Right atrium auricular region (tissue), 2 donors: ENCODE data around the gene IL32. TPM values are rescaled to one million over a fixed set of nuclear protein-coding genes. Genes with fewer than 3 reads are reported as not detected.
A peak's percentile ranks its signal among the peaks of the same experiment; 100 is the strongest.

Experiments
- DNase-seq: peaks from one replicate; pipeline ENCODE4 v3.0.0-alpha.2; 2019; ENCODE audit warnings: low spot score
- H3K27ac ChIP-seq, 2 donors: fragments of 200-600 bp; sonication (generic); 1 replicate in 1 of 2; 2 replicates in 1 of 2; pipeline ENCODE4 v1.5.1; 2016 to 2019
- H3K27me3 ChIP-seq, 2 donors: fragments of 200-600 bp; sonication (generic); one replicate each; pipeline versions ENCODE4 v1.5.1 to v1.6.0; 2017 to 2019
- H3K36me3 ChIP-seq: fragments of 200-600 bp; sonication (generic); one replicate; pipeline ENCODE4 v1.5.1; 2016
- H3K4me1 ChIP-seq, 2 donors: fragments of 200-600 bp; sonication (generic); one replicate each; pipeline versions ENCODE4 v1.5.1 to v1.6.0; 2017 to 2019
- H3K4me3 ChIP-seq, 2 donors: fragments of 200-600 bp; sonication (generic); 1 replicate in 1 of 2; 2 replicates in 1 of 2; pipeline ENCODE4 v1.5.1; 2017 to 2019; ENCODE audit warnings: mild to moderate bottlenecking in 1 of 2, moderate library complexity in 1 of 2
- H3K9me3 ChIP-seq, 2 donors: fragments of 200-600 bp; sonication (generic); one replicate each; pipeline ENCODE4 v1.5.1; 2019
- CTCF ChIP-seq, 2 donors: fragments of 200-600 bp; sonication (generic); IDR thresholded peaks; one replicate each; pipeline ENCODE4 v1.5.1; 2019; ENCODE audit warnings: antibody characterized with exemption in 2 of 2
- total RNA-seq, 2 donors: library from RNA; depleted of rRNA; stranded (reverse); fragments of >200 nt; gene quantifications; one replicate each; pipeline ENCODE4 v1.1.0, GENCODE V29; 2016

The IL32 gene
- total RNA-seq, 2 donors from 2014 or later: 52.9 to 56.0 TPM

- peaks cover 0 to 12% of the 10 kb centered on the region in 2 donors for H3K4me1 ChIP-seq
- H3K9me3 ChIP-seq: no peaks in the 10 kb centered on the region
- no peak overlapping the region for H3K27ac ChIP-seq
- peaks cover 17 to 37% of the 10 kb centered on the region in 2 donors for H3K27me3 ChIP-seq
- DNase-seq: no peak
- H3K36me3 ChIP-seq: no peaks in the 10 kb centered on the region
- TF ChIP-seq CTCF (IDR thresholded peaks at IDR 0.05): no peak
- H3K4me3 ChIP-seq: no peak overlapping the region
These were observed 26.5 kb upstream of the IL32 start for GRCh38 chr16:3038896-3039295.

GRCh38 chr16:3042376-3042775 lies 23.1 kb upstream of the IL32 start:
- Histone ChIP-seq H3K27me3 (peaks cover 23 to 50% of the 10 kb centered on the region in 2 donors), H3K36me3 (no peaks in the 10 kb centered on the region), H3K27ac (no peak overlapping the region), H3K9me3 (no peaks in the 10 kb centered on the region), H3K4me3 (no peak overlapping the region), H3K4me1 (peaks cover 0 to 22% of the 10 kb centered on the region in 2 donors)
- TF ChIP-seq CTCF (IDR thresholded peaks at IDR 0.05): no peak
- DNase-seq: no peak

- Histone ChIP-seq H3K4me1 (peaks cover 0 to 22% of the 10 kb centered on the region in 2 donors), H3K27me3 (peaks cover 23 to 35% of the 10 kb centered on the region in 2 donors), H3K4me3 (no peak overlapping the region), H3K27ac (no peak overlapping the region), H3K36me3 (no peaks in the 10 kb centered on the region), H3K9me3 (no peaks in the 10 kb centered on the region)
- no peak for DNase-seq
- TF ChIP-seq CTCF (IDR thresholded peaks at IDR 0.05): no peak
These were observed 20.7 kb upstream of the IL32 start for GRCh38 chr16:3044708-3045107.

- TF ChIP-seq CTCF (IDR thresholded peaks at IDR 0.05): no peak
- Histone ChIP-seq H3K27ac (no peak within 1 kb of the TSS), H3K36me3 (no peaks in the 10 kb centered on the region), H3K27me3 (peaks cover 23 to 35% of the 10 kb centered on the region in 2 donors), H3K9me3 (no peaks in the 10 kb centered on the region), H3K4me1 (peaks cover 0 to 22% of the 10 kb centered on the region in 2 donors), H3K4me3 (peak within 1 kb of the TSS; percentile 34 to 48)
- no peak for DNase-seq
These were observed 19.4 kb upstream of the IL32 start, which contains the start of gene MMP25 for GRCh38 chr16:3045758-3046640. Gene MMP25 (plus strand): TSS chr16:3046561. CDS start chr16:3046918, 357 bp downstream.

GRCh38 chr16:3046641-3047386 lies 18.6 kb upstream of the IL32 start:
- peaks cover 23 to 35% of the 10 kb centered on the region in 2 donors for H3K27me3 ChIP-seq

More at GRCh38 chr16:3046641-3047386, 18.6 kb upstream of the IL32 start:
- no peak for DNase-seq
- Histone ChIP-seq H3K36me3 (no peaks in the 10 kb centered on the region), H3K4me3 (peak overlapping the region in 1 of 2 donors; percentile 48), H3K4me1 (peaks cover 0 to 22% of the 10 kb centered on the region in 2 donors), H3K27ac (no peak overlapping the region), H3K9me3 (no peaks in the 10 kb centered on the region)
- no peak for TF ChIP-seq CTCF (IDR thresholded peaks at IDR 0.05)
